Measurements from ENCODE around the gene KLRC4.
"Not testable (repeated sequence)": the region's sequence is repeated elsewhere in the genome, so short reads cannot be mapped to it uniquely, and the experiment has no call there.

The KLRC4 gene, protein sequence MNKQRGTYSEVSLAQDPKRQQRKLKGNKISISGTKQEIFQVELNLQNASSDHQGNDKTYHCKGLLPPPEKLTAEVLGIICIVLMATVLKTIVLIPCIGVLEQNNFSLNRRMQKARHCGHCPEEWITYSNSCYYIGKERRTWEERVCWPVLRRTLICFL

DNA sequence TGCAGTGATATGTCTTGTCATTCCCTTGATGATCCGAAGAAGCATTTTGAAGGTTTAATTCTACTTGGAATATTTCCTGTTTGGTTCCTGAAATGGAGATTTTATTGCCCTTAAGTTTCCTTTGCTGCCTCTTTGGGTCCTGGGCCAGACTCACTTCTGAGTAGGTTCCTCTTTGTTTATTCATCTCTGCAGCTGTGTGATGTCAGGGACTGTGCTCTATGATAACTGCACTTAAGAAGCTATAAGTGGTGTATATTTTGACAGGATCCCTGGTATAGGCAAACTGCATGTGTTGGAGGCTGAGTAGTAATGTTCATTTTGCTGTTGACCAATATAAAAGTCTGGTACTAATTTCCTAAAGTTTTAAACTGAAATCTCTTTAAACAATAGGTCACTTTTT lies at the start of gene KLRC4:
KLRC4 (minus strand) TSS at position 366 of the 400 bp plus-strand sequence; CDS start at position 184, 182 bp downstream.
- no peak for DNase-seq

DNA sequence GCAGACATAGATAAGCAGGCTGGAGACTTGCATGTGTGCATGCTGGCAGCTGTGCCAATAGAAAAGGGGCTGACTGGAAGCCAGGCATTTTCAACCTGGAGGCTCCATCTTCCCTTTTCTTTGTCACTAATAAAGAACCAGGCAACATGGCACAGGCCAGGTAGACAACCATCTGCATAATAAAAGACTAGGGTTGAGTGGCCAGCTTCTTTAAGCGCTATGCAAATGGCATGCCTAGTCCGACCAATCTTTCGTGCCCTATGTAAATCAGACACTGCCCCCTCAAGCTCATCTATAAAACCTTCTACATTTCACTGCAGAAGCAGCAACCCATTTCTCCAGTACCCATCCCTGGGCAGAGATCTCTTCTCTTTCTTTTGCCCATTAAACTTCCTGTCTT lies 48.2 kb upstream of the KLRC4 start:
- DNase-seq: no peak

DNA sequence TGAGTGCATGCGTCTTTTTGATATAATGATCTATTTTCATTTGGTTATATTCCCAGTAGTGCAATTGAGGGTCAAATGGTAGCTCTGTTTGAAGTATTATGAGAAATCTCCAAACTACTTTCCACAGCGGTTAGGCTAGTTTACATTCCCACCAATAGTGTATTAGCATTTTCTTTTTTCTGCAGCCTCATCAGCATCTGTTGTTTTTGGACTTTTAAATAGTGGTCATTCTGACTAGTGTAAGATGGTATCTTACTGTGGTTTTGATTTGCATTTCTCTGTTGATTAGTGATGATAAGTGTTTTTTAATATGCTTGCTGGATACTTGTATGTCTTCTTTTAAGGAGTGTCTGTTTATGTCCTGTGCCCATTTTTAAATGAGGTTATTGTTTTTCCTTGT lies 47.3 kb upstream of the KLRC4 start:
- no peak for DNase-seq

DNA sequence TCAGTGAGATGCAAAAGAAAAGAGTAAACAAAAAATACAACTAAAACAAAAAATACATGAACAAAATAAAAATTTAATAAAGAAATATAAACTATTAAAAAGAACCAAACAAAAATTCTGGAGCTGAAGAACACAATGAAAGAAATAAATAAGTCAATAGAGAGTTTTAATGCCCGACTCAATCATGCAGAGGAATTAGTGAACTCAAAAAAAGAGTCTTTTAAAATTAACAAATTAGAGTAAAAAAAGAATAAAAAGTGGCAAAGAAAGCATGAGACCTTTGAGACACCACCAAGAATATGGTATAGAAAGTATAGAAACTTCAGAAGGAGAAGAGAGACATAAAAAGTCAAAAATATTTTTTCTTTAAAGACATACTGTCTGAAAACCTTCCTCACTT lies 46.2 kb upstream of the KLRC4 start:
- DNase-seq: no peak

DNA sequence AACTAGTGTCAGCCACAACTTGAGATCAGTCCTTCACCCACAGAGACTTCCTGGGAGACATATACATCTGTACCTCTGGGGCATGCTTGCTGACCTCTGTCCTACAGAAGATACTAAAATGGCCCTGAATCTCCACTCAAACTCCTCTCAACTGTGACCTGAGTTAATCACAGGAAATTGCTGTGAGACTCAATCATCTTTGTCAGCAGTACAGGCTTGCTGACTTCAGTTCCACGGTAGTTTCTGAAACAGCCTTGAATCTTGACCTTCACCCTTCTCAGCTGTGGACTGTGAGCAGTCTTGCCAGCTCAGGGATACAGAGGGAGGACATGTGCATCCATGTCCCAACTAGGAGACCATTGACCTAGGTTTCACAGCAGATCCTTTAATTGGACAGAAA lies 45.0 kb upstream of the KLRC4 start:
- DNase-seq: no peak

DNA sequence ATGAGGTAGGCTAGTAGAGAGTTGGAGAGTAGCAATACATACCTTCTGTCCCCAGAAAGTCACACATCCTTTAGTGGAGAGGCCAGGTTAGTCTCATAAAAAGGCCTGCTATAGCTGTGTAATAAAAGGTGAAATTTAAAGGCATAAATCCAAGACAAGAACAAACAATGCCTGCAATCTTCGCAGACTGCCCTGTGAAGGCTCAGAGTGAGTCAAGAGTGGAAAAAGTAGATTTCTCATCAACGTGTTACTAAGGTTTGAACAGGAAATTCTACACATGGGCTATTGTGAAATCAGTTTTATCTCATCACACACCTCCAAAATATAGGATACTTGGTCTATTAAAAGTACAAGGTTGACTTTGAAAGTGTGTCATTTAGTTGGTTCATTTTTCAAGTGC lies 43.6 kb upstream of the KLRC4 start, which contains the start of gene KLRC1:
KLRC1 (minus strand) TSS at position 222 of the 400 bp plus-strand sequence. CDS start 2,221 bp downstream, outside the sequence.
- no peak for DNase-seq

DNA sequence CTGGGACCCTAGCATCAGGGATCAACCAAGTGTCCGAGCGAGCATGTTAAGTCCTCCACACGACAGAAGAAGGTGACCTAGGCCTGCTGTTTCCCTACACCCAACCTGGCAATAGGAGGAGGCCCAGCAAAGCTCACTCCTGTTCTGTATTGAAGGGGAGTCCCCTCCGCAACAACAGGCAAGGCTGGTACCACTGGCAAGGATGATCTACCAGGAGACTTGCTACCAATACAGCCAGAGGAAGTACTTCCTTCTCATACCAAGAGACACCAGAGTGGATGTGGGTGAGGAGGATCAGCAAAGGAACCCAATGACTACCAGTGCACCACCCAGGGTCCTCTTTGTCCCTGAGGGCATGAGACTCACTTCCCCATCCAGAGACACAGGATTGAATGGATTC lies 38.7 kb upstream of the KLRC4 start:
- DNase-seq: no peak

DNA sequence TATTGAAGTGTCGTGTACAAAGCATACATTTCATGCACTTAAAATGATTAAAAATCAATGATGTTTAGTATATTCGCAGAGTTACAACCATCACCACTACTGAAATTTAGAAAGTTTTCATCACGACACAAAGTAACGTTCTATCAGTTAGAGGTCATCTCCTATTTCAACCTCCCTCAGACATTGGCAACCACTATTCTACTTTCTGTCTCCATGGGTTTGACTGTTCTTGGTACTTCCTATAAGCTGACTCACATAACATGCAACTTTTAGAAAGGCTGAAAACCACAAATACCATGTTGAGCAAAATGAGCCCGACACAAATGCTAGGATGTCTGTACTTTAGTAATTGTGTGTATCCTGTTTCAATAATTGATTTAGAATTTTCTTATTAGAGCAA lies 36.5 kb upstream of the KLRC4 start:
- not testable (repeated sequence) for DNase-seq

DNA sequence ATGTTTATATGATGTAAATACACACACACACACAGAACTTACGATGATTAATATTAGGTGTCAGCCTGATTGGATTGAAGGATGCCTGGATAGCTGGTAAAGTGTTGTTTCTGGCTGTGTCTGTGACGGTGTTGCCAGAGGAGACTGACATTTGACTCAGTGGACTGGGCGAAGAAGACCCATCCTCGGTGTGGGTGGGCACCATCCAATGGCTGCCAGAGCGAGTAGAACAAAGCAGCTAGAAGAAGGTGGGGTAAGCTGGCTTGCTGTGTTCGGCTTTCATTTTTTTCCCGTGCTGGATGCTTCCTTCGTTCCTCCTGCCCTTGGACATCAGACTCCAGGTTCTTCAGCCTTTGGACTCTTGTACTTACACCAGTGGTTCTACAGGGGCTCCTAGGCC lies 31.6 kb upstream of the KLRC4 start:
- not testable (repeated sequence) for DNase-seq

DNA sequence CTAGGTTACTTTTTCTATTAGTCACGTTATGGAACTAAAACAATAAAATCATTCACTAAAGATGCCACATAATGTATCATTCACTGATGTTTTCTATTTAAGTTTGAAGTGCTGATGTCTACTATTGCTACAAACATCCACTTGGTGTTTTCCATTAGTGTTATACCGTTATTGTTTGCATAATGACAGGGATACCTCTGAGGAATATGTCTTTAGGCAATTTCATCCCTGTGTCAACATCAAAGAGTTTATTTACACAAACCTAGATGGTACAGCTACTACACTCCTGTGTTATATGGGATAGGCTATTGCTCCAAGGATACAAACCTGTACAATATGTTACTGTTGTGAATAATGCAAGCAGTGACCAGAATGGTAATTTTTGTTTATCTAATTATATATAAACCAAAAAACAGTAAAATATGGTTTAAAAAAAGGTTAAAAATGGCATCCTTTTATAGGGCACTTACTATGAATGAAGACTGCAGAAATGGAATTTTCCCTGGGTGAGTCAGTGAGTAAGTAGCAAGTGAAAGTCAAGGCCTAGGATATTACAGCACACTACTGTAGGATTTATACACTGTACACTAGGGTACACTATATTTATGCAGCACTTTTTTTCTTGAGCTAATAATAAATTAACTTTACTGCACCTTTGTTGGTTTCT lies 30.2 kb upstream of the KLRC4 start:
- DNase-seq: not testable (repeated sequence)

DNA sequence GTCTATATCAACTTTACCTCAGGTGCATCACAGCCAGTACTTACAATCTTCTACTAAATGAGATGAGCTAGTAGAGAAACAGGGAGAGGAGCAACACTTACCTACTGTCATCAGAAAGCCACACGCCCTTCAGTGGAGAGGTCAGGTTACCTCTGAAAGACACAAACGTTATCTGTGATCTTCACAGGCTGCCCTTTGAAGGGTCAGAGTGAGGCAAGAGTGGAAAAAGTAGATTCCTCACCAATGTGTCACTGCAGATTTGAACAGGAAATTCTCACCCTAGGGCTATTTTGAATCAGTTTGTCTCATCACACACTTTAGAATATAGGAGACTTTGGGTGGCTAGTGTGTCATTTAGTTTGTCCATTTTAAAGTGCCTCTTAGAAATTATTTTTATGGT lies 28.0 kb upstream of the KLRC4 start:
- DNase-seq: not testable (repeated sequence)

DNA sequence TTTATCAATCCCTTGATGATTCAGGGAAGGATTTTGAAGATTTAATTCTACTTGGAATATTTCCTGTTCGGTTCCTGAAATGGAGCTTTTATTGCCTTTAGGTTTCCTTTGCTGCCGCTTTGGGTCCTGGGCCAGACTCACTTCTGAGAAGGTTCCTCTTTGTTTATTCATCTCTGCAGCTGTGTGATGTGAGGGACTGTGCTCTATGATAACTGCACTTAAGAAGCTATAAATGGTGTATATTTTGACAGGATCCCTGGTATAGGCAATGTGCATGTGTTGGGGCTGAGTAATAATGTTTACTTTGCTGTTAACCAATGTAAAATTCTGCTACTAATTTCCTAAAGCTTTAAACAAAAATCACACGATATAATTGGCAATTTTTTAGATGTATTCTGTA lies 26.3 kb upstream of the KLRC4 start, which contains the start of gene KLRC2:
KLRC2 (minus strand) TSS at position 195 of the 400 bp plus-strand sequence; CDS start at position 171, 24 bp downstream.
- not testable (repeated sequence) for DNase-seq

DNA sequence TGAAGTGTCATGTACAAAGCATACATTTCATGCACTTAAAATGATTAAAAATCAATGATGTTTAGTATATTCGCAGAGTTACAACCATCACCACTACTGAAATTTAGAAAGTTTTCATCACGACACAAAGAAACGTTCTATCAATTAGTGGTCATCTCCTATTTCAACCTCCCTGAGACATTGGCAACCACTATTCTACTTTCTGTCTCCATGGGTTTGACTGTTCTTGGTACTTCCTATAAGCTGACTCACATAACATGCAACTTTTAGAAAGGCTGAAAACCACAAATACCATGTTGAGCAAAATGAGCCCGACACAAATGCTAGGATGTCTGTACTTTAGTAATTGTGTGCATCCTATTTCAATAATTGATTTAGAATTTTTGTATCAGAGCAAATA lies 21.1 kb upstream of the KLRC4 start:
- DNase-seq: not testable (repeated sequence)

DNA sequence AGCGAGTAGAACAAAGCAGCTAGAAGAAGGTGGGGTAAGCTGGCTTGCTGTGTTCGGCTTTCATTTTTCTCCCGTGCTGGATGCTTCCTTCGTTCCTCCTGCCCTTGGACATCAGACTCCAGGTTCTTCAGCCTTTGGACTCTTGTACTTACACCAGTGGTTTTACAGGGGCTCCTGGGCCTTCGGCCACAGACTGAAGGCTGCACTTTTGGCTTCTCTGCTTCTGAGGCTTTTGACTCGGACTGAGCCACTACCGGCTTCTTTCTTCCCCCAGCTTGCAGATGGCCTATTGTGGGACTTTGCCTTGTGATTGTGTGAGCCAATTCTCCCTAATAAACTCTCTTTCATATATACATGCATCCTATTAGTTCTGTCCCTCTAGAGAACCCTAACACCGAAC lies 16.4 kb upstream of the KLRC4 start:
- not testable (repeated sequence) for DNase-seq

DNA sequence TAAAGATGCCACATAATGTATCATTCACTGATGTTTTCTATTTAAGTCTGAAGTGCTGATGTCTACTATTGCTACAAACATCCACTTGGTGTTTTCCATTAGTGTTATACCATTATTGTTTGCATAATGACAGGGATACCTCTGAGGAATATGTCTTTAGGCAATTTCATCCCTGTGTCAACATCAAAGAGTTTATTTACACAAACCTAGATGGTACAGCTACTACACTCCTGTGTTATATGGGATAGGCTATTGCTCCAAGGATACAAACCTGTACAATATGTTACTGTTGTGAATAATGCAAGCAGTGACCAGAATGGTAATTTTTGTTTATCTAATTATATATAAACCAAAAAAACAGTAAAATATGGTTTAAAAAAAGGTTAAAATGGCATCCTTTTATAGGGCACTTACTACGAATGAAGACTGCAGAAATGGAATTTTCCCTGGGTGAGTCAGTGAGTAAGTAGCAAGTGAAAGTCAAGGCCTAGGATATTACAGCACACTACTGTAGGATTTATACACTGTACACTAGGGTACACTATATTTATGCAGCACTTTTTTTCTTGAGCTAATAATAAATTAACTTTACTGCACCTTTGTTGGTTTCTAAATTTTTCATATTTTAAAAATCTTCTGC lies 14.8 kb upstream of the KLRC4 start:
- DNase-seq: not testable (repeated sequence)

DNA sequence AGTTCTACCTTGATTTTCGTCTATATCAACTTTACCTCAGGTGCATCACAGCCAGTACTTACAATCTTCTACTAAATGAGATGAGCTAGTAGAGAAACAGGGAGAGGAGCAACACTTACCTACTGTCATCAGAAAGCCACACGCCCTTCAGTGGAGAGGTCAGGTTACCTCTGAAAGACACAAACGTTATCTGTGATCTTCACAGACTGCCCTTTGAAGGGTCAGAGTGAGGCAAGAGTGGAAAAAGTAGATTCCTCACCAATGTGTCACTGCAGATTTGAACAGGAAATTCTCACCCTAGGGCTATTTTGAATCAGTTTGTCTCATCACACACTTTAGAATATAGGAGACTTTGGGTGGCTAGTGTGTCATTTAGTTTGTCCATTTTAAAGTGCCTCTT lies 12.6 kb upstream of the KLRC4 start:
- not testable (repeated sequence) for DNase-seq

DNA sequence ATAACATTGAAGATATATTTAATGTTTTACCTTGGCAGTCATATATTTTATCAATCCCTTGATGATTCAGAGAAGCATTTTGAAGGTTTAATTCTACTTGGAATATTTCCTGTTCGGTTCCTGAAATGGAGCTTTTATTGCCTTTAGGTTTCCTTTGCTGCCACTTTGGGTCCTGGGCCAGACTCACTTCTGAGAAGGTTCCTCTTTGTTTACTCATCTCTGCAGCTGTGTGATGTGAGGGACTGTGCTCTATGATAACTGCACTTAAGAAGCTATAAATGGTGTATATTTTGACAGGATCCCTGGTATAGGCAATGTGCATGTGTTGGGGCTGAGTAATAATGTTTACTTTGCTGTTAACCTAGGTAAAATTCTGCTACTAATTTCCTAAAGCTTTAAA lies 10.8 kb upstream of the KLRC4 start, which contains the start of gene KLRC3:
KLRC3 (minus strand) TSS at position 262 of the 400 bp plus-strand sequence; CDS start at position 217, 45 bp downstream.
- not testable (repeated sequence) for DNase-seq

DNA sequence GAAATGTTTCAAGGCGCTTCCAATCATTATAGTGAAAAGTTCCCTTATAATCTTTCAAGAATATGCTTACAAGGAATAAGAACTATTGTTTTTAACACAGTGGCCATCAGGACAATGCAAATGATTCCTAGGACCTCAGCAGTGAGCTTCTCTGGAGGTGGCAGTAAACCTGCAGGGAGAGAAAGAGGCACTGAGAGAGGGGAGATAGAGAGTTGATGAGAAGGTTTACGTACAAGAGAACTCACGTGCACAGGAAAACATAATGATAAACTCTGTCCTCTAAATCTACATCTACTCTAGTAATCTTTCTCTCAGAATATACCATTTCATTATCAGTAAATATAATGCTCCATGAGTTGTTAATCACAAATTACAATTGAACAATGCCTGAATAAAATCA lies 715 bp downstream of the KLRC4 start:
- DNase-seq: no peak

DNA sequence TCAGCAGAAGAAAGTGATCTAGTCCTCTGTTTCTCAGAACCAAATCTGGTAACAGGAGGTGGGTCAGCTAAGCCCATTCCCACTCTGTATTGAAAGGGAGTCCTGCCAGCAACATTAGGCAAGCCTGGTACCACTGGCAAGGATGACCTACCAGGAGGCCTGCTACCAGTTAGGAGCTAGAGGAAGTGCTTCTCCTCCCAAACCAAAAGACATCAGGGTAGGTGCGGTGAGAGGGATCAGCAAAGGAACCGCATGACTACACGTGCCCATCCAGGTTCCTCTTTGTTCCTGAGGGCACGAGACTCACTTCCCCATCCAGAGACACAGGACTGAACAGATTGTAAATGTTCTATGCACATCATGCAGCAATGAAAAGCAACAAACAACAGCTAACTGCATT lies 2.8 kb downstream of the KLRC4 start:
- DNase-seq: no peak

DNA sequence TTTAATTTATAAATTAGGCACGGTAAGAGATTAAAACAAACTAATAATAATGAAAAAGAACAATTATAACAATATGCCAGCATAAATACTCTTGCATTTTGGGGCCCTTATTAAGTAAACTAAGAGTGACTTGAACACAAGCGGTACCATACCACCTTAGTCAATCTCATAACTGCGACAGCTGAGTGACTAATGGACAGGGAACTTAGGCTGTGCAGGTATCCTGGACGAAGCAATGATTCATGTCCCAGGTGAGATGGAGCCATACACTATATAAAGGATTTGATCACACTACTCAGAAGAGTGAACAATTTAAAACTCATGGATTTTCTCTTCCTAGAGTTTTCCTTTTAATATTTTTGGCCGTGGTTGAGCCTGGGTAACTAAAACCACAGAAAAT lies 4.3 kb downstream of the KLRC4 start:
- DNase-seq: no peak

DNA sequence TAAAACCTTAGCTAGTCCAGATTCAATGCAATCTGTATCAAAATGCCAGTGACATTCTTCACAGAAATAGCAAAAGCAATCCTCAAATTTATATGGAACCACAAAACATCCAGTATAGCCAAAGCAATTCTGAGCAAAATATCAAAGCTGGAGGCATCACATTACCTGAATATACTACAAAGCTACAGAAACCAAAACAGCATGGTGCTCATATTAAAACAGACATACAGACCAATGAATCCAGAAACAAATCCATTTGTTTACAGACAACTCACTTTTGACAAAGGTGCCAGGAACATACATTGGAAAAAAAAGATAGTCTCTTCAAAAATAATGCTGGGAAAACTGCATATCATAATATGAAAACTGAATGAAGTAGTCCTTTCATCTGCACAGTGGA lies 4.8 kb downstream of the KLRC4 start:
- DNase-seq: no peak

DNA sequence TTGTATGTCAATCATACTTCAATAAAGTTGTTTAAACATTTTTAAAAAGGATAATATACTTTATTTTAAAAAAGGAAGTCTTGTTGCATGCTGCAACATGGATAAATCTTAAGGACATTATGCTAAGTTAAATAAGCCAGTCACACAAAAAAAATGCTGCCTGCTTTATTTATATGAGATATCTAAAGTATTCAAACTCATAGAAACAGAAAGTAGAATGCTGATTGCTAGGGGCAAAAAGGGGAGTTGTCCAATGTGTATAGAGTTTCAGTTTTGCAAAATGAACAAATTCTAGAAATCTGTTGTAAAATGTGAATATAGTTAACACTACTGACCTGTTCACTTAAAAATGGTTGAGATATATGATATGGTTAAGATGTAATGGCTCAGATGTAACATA lies 8.7 kb downstream of the KLRC4 start:
- DNase-seq: no peak

DNA sequence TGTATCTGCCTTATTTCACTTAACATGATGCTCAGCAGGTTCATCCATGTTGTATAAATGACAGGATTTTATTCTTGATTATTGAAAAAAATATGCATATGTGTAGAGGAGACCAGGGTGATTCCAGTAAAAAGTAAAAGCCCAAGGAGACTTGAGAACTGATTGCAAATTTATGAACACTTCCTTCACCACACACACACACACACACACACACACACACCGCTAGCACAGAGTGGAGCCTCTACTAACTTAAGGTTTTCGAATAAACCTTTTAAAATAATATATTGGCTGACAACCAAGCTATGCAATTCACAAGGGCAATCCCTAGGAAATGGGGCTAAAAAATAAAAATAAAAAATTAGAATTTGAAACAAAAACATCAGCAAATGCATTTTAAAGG lies 11.4 kb downstream of the KLRC4 start:
- no peak for DNase-seq

DNA sequence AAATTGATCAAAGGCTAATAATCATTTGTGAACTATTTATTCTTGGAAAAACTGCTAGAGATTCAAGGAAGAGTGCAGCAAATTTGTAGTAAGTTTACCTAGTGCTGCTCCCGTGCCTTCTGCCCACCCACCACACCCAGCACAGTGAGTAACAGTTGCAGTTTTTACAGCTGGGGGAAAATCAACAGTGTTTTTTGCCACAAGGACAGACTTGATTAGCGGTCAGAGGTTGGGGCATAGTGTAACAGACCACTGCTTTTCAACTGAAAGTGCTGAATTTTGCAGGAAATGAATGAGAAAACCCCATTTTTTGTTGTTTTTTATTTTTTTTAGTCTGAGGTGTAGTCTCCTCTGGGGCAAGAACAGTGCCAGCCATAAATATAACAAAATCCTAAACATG lies 12.3 kb downstream of the KLRC4 start:
- no peak for DNase-seq
